OCI-LY3 (cell line): ENCODE results near the gene FNBP1L.
"Not testable (repeated sequence)": the region's sequence is repeated elsewhere in the genome, so short reads cannot be mapped to it uniquely, and the experiment has no call there.

Experiments used
- EZH2phosphoT487 ChIP-seq: fragments of 200-600 bp; shearing (Covaris generic); IDR thresholded peaks from 2 replicates; pipeline ENCODE4 v1.6.1; 2018; ENCODE audit warnings: antibody characterized with exemption, mixed run types, low read depth
- TF ChIP-seq, protein P1 (sequence below): fragments of 200-600, 300-600 bp; sonication (generic); IDR thresholded peaks from 2 replicates; pipeline ENCODE4 v1.5.1; 2014; ENCODE audit warnings: antibody characterized with exemption, low read length, low read depth

GRCh38 chr1:93465371-93466082, 17.6 kb downstream of the FNBP1L start:
- TF ChIP-seq, protein P1, sequence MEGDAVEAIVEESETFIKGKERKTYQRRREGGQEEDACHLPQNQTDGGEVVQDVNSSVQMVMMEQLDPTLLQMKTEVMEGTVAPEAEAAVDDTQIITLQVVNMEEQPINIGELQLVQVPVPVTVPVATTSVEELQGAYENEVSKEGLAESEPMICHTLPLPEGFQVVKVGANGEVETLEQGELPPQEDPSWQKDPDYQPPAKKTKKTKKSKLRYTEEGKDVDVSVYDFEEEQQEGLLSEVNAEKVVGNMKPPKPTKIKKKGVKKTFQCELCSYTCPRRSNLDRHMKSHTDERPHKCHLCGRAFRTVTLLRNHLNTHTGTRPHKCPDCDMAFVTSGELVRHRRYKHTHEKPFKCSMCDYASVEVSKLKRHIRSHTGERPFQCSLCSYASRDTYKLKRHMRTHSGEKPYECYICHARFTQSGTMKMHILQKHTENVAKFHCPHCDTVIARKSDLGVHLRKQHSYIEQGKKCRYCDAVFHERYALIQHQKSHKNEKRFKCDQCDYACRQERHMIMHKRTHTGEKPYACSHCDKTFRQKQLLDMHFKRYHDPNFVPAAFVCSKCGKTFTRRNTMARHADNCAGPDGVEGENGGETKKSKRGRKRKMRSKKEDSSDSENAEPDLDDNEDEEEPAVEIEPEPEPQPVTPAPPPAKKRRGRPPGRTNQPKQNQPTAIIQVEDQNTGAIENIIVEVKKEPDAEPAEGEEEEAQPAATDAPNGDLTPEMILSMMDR: not testable (repeated sequence)
- not testable (repeated sequence) for TF ChIP-seq EZH2phosphoT487
